HepG2 (cell line): ENCODE measurements around the gene BIRC7. TPM values are rescaled to one million over a fixed set of nuclear protein-coding genes. Genes with fewer than 3 reads are reported as not detected.
A peak's percentile ranks its signal among the peaks of the same experiment; 100 is the strongest.

Experiments
- ATAC-seq: fragments of 200-7000 bp; cut with Tn5 transposase; 3 replicates; pipeline ENCODE4 v1.9.1; 2020; ENCODE audit warnings: mild to moderate bottlenecking, moderate library complexity
- BruUV-seq: library from RNA; stranded (reverse); fragments of 400-500 nt; replicated peaks from 2 replicates; lab custom pipeline; 2021; lab: Mats Ljungman, UMichigan
- CTCF ChIA-PET: fragments of 300-600 bp; formaldehyde crosslinking; extraction: SDS; loops from one replicate; lab custom pipeline; 2021; ENCODE audit warnings: low total read pairs, inconsistent platforms, low intra/inter-chr PET ratio; lab: Yijun Ruan, JAX
- POLR2A ChIA-PET: fragments of 350-600 bp; sonication (Branson Sonifier 250); formaldehyde crosslinking; loops from one replicate; lab custom pipeline; 2020; ENCODE audit warnings: antibody characterized with exemption, inconsistent platforms; lab: Yijun Ruan, JAX
- DNase-seq: peaks from one replicate; pipeline ENCODE4 v3.0.0-alpha.2; 2015; ENCODE audit warnings: low spot score
- FAIRE-seq: peaks from 3 replicates; lab custom pipeline; 2011; peaks lifted over from hg19 to GRCh38; lab: Jason Lieb, UNC
- H2AFZ ChIP-seq: one replicate; pipeline ENCODE4 v1.6.1; 2011; ENCODE audit warnings: low read length, inconsistent platforms
- H3K27ac ChIP-seq: fragments of 300-600 bp; 3 replicates; pipeline ENCODE4 v1.8.0; 2011; ENCODE audit warnings: mixed run types, mild to moderate bottlenecking, mixed read lengths, low read length, inconsistent platforms; ENCODE audit not compliant: insufficient read depth; ENCODE audit errors: extremely low read length
- H3K27me3 ChIP-seq, 2 experiments: fragments of 200-600 bp in 1 of 2; 2 replicates in 1 of 2; 3 replicates in 1 of 2; pipeline versions ENCODE4 v1.6.0 to v1.8.0; 2011; ENCODE audit warnings: low read length in 2 of 2, mild to moderate bottlenecking in 2 of 2, moderate library complexity in 2 of 2, inconsistent platforms in 1 of 2; ENCODE audit not compliant: insufficient read depth in 2 of 2, control insufficient read depth in 1 of 2
- H3K36me3 ChIP-seq, 2 experiments: fragments of 200-600 bp in 1 of 2; replicated peaks in 1 of 2; 2 replicates in 1 of 2; 3 replicates in 1 of 2; pipeline versions ENCODE4 v1.5.1 to v1.8.0; 2011; ENCODE audit warnings: low read length in 2 of 2, inconsistent platforms in 1 of 2; ENCODE audit not compliant: insufficient read depth in 2 of 2, control insufficient read depth in 1 of 2
- H3K4me1 ChIP-seq: 2 replicates; pipeline ENCODE4 v1.5.1; 2012; ENCODE audit warnings: low read length, inconsistent platforms; ENCODE audit not compliant: insufficient read depth
- H3K4me2 ChIP-seq: 2 replicates; pipeline ENCODE4 v1.6.0; 2011; ENCODE audit warnings: low read depth, low read length, inconsistent platforms
- H3K4me3 ChIP-seq, 3 experiments: fragments of 200-600 bp in 1 of 3; sonication (generic), shearing (Covaris generic) in 1 of 3; replicated peaks in 1 of 3; 2 replicates each; pipeline ENCODE4 v1.5.1; 2011 to 2016; ENCODE audit warnings: low read length in 3 of 3, inconsistent platforms in 2 of 3, low read depth in 2 of 3, mild to moderate bottlenecking in 2 of 3, control low read depth in 1 of 3, mixed read lengths in 1 of 3; ENCODE audit not compliant: insufficient read depth in 1 of 3
- H3K79me2 ChIP-seq: one replicate; pipeline ENCODE4 v1.6.1; 2011; ENCODE audit warnings: low read length, inconsistent platforms; ENCODE audit not compliant: insufficient read depth
- H3K9ac ChIP-seq: 2 replicates; pipeline ENCODE4 v1.6.0; 2011; ENCODE audit warnings: mild to moderate bottlenecking, low read depth, low read length, inconsistent platforms; ENCODE audit not compliant: insufficient read depth
- H3K9me3 ChIP-seq: 2 replicates; pipeline ENCODE4 v1.5.1; 2012; ENCODE audit warnings: mild to moderate bottlenecking, low read length
- H4K20me1 ChIP-seq: 2 replicates; pipeline ENCODE4 v1.6.0; 2011; ENCODE audit warnings: inconsistent platforms, mild to moderate bottlenecking, low read length, moderate library complexity; ENCODE audit not compliant: insufficient read depth
- CENPT ChIP-seq: sonication (generic); formaldehyde crosslinking; IDR thresholded peaks from 2 replicates; pipeline ENCODE4 v1.8.0; 2022; ENCODE audit warnings: low read depth, mild to moderate bottlenecking, moderate library complexity, missing genetic modification reagents
- DBP ChIP-seq: sonication (generic); formaldehyde crosslinking; IDR thresholded peaks from 2 replicates; pipeline ENCODE4 v1.4.0; 2020; ENCODE audit warnings: missing genetic modification reagents; ENCODE audit errors: not compliant biosample characterization
- NFRKB ChIP-seq: fragments of 450-650 bp; IDR thresholded peaks from 2 replicates; pipeline ENCODE4 v1.6.1; 2017
- NPAS2 ChIP-seq: sonication (generic); formaldehyde crosslinking; IDR thresholded peaks from 2 replicates; pipeline ENCODE4 v1.8.0; 2022; ENCODE audit warnings: mild to moderate bottlenecking, missing genetic modification reagents, borderline replicate concordance
- RAD21 ChIP-seq: fragments of 450-650 bp; formaldehyde crosslinking; IDR thresholded peaks from 2 replicates; pipeline ENCODE4 v1.5.0; 2020; ENCODE audit warnings: mild to moderate bottlenecking
- ZNF775 ChIP-seq: sonication (generic); formaldehyde crosslinking; IDR thresholded peaks from 2 replicates; pipeline ENCODE4 v1.4.0; 2020; ENCODE audit warnings: missing genetic modification reagents, mild to moderate bottlenecking, moderate library complexity, borderline replicate concordance
- WGBS: methylation state at CpG from one replicate; pipeline ENCODE4 v1.1.6; 2017; ENCODE audit warnings: low lambda C conversion rate; 5-methylcytosine and 5-hydroxymethylcytosine counted together
- in situ Hi-C: cut with HindIII; loops from 2 replicates; pipeline ENCODE4 v1.10.0; 2017; ENCODE audit warnings: low pct_unique_long_range_greater_than_20kb; ENCODE audit not compliant: extremely low pct_ligation_motif_present
- intact Hi-C: fragments of 100-400 bp; cut with micrococcal nuclease; formaldehyde crosslinking; loops from one replicate; pipeline ENCODE4 v1.10.0; 2022; ENCODE audit not compliant: unreplicated experiment
- polyA plus RNA-seq, 8 experiments: library from polyadenylated mRNA; depleted of rRNA in 3 of 8; stranded (reverse) in 7 of 8; unstranded in 1 of 8; fragments of >200 nt; fragmentation: Illumina TruSeq in 4 of 8; extraction: Trizol in 4 of 8; gene quantifications; 2 replicates each; pipeline versions ENCODE4 v1.2.1 to v1.2.3, GENCODE V29; 2011 to 2016; ENCODE audit warnings: low read depth in 4 of 8, missing spikeins in 1 of 8, mixed read lengths in 1 of 8; ENCODE audit not compliant: insufficient read depth in 1 of 8
- total RNA-seq, 5 experiments: library from RNA; depleted of rRNA; stranded (reverse); fragments of >200 nt; fragmentation: Illumina TruSeq; extraction: Trizol; gene quantifications; 2 replicates each; pipeline ENCODE4 v1.2.3, GENCODE V29; 2016; ENCODE audit warnings: low read depth in 1 of 5
- TF ChIP-seq, protein P1 (sequence below): sonication (generic); formaldehyde crosslinking; IDR thresholded peaks from 2 replicates; pipeline ENCODE4 v1.5.1; 2020; ENCODE audit warnings: missing genetic modification reagents, mild to moderate bottlenecking, borderline replicate concordance
- TF ChIP-seq, protein P2 (sequence below): IDR thresholded peaks from 2 replicates; pipeline ENCODE4 v1.6.1; 2012; ENCODE audit warnings: low read length, improper control_type of control experiment

BIRC7 gene
- total and polyA plus RNA-seq, 2 of the 13 experiments (the other 11 are each of a cell fraction or from before 2014, with no cell fraction given): 0.27 to 5.1 TPM

DNA sequence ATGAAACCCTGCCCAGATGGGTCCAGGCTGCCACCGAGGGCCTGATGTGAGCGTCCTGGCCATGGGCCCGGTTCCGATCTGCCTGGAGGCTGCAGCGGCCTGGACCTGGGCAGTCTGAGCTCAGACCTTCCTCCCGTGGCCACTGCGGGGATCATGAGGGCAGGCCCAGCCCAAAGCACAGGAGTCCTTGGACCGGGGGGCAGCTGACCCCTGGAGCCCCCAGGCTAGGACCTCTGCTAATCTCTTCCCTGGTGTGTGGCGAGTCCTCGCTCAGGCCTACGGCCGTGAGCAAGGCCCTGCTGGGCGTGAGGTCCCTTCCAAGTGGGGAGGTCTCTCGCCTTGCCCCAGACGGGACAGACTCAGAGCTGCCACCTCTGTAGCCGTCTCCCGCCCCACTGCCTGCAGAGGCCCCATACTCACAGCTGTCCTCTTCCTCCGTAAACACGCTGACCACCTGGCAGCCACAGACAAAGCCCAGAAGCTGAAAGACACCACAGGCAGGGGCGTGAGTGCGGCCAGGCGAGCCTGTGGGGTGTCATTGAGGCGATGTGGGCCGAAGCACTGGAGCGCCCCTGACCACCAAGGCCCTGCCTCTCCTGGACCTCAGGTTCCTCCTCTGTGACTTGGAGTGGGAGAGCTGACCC lies 8.0 kb downstream of the BIRC7 start:
- H2AFZ ChIP-seq: no peak overlapping the region
- no peak for DNase-seq
- H3K4me1 ChIP-seq: peaks cover 13% of the 10 kb centered on the region
- POLR2A ChIA-PET: no interaction called here
- H3K4me2 ChIP-seq: no peak overlapping the region
- 47% methylated on average over 25 of the region's 25 CpGs for WGBS
- no peaks in the 10 kb centered on the region; the same call in 1 of the 2 replicates for H4K20me1 ChIP-seq
- in situ Hi-C loops: no loop called here
- no peak overlapping the region for H3K4me3 ChIP-seq
- H3K27ac ChIP-seq: no peak overlapping the region
- CTCF ChIA-PET: no interaction called here
- ATAC-seq: peak; percentile 4; the same call in 2 of the 3 replicates
- intact Hi-C loops: loop anchor here (10.0 kb wide), 1 partner anchor 189 kb away; no protein-coding TSS in a partner anchor
- H3K9me3 ChIP-seq: no peaks in the 10 kb centered on the region
- FAIRE-seq: no peak
- H3K79me2 ChIP-seq: no peaks in the 10 kb centered on the region
- TF ChIP-seq ZNF775: no peak
- TF ChIP-seq NFRKB: no peak
- no peak for TF ChIP-seq DBP (CRISPR knock-in tag)
- no peak for TF ChIP-seq NPAS2 (CRISPR knock-in tag)
- TF ChIP-seq RAD21 (CRISPR knock-in tag): no peak
- TF ChIP-seq CENPT: 0 out of 2 replicates have a peak, but pooled peaks have one; percentile 10
- TF ChIP-seq, protein P1, sequence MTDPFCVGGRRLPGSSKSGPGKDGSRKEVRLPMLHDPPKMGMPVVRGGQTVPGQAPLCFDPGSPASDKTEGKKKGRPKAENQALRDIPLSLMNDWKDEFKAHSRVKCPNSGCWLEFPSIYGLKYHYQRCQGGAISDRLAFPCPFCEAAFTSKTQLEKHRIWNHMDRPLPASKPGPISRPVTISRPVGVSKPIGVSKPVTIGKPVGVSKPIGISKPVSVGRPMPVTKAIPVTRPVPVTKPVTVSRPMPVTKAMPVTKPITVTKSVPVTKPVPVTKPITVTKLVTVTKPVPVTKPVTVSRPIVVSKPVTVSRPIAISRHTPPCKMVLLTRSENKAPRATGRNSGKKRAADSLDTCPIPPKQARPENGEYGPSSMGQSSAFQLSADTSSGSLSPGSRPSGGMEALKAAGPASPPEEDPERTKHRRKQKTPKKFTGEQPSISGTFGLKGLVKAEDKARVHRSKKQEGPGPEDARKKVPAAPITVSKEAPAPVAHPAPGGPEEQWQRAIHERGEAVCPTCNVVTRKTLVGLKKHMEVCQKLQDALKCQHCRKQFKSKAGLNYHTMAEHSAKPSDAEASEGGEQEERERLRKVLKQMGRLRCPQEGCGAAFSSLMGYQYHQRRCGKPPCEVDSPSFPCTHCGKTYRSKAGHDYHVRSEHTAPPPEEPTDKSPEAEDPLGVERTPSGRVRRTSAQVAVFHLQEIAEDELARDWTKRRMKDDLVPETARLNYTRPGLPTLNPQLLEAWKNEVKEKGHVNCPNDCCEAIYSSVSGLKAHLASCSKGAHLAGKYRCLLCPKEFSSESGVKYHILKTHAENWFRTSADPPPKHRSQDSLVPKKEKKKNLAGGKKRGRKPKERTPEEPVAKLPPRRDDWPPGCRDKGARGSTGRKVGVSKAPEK: no peak
- TF ChIP-seq, protein P2, sequence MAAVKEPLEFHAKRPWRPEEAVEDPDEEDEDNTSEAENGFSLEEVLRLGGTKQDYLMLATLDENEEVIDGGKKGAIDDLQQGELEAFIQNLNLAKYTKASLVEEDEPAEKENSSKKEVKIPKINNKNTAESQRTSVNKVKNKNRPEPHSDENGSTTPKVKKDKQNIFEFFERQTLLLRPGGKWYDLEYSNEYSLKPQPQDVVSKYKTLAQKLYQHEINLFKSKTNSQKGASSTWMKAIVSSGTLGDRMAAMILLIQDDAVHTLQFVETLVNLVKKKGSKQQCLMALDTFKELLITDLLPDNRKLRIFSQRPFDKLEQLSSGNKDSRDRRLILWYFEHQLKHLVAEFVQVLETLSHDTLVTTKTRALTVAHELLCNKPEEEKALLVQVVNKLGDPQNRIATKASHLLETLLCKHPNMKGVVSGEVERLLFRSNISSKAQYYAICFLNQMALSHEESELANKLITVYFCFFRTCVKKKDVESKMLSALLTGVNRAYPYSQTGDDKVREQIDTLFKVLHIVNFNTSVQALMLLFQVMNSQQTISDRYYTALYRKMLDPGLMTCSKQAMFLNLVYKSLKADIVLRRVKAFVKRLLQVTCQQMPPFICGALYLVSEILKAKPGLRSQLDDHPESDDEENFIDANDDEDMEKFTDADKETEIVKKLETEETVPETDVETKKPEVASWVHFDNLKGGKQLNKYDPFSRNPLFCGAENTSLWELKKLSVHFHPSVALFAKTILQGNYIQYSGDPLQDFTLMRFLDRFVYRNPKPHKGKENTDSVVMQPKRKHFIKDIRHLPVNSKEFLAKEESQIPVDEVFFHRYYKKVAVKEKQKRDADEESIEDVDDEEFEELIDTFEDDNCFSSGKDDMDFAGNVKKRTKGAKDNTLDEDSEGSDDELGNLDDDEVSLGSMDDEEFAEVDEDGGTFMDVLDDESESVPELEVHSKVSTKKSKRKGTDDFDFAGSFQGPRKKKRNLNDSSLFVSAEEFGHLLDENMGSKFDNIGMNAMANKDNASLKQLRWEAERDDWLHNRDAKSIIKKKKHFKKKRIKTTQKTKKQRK: no peak
- no TSS peak for BruUV-seq
- peaks cover 27 to 81% of the 10 kb centered on the region in 2 experiments for H3K27me3 ChIP-seq
- no peak overlapping the region for H3K9ac ChIP-seq
- no peaks in the 10 kb centered on the region for H3K36me3 ChIP-seq
